Epithelial cell of proximal tubule (primary cell): ENCODE data around the gene ZNF814. TPM values are rescaled to one million over a fixed set of nuclear protein-coding genes. Genes with fewer than 3 reads are reported as not detected.
A peak's percentile ranks its signal among the peaks of the same experiment; 100 is the strongest.
"Not testable (repeated sequence)": the region's sequence is repeated elsewhere in the genome, so short reads cannot be mapped to it uniquely, and the experiment has no call there.

Source experiments
- DNase-seq: peaks from one replicate; pipeline ENCODE4 v3.0.0-alpha.2; 2011; ENCODE audit warnings: low read depth
- H3K4me3 ChIP-seq: 2 replicates; pipeline ENCODE4 v1.5.1; 2011; ENCODE audit warnings: low read depth, mild to moderate bottlenecking, low read length
- total RNA-seq: library from RNA; depleted of rRNA; stranded (reverse); fragments of >200 nt; gene quantifications from 2 replicates; pipeline ENCODE4 v1.2.3, GENCODE V29; 2015
- TF ChIP-seq, protein P1 (sequence below): conservative IDR thresholded peaks from 2 replicates; pipeline ENCODE4 v1.5.1; 2012; ENCODE audit warnings: low read depth, mild to moderate bottlenecking, low read length

The ZNF814 gene
- total RNA-seq, 1 donor from 2014 or later, result 16.9 TPM

GRCh38 chr19:57850553-57851017 lies 38.3 kb downstream of the ZNF814 start:
- peak; percentile 70 for DNase-seq
- TF ChIP-seq, protein P1, sequence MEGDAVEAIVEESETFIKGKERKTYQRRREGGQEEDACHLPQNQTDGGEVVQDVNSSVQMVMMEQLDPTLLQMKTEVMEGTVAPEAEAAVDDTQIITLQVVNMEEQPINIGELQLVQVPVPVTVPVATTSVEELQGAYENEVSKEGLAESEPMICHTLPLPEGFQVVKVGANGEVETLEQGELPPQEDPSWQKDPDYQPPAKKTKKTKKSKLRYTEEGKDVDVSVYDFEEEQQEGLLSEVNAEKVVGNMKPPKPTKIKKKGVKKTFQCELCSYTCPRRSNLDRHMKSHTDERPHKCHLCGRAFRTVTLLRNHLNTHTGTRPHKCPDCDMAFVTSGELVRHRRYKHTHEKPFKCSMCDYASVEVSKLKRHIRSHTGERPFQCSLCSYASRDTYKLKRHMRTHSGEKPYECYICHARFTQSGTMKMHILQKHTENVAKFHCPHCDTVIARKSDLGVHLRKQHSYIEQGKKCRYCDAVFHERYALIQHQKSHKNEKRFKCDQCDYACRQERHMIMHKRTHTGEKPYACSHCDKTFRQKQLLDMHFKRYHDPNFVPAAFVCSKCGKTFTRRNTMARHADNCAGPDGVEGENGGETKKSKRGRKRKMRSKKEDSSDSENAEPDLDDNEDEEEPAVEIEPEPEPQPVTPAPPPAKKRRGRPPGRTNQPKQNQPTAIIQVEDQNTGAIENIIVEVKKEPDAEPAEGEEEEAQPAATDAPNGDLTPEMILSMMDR, result no peak
- peak overlapping the region; percentile 92 for H3K4me3 ChIP-seq

DNA sequence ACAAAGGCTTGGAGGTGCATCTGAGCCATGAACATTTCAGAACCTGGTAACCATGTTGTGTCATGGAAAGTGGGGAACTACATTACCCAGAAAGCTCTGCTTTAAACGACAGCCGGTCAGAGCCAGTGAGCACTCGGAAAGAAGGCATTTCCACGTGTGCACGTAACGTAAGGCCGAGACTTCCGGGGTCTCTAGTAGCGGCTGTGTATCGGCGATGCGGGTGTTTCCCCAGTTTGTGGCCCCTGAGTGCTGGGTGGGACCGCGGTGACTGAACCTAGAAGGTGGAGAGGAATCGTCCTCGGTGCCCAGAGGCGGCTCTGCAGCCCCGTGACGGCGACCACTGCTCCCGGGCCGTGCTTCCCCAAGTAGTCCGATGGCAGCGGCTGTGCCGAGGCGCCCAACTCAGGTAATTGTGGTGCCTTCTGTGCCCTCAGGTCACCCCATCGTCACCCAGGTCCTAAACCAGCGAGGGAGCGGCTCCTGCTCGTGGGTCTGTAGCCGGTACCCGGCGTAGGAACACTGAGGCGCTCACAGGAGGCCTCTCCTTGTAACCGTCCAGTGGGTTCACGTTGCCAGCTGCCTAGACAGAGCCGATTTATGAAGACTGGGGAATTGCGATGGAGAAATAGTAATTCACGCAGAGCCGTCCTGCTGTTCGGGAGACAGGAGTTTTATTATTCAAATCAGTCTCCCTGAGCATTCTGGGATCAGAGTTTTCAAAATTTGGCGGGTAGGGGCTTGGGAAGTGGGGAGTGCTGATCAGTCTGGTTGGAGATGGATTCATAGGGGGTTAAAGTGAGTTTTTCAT lies 39.0 kb downstream of the ZNF814 start, which contains the start of gene ZNF587:
Gene ZNF587 (plus strand): TSS at position 194 of the 808 bp plus-strand sequence. CDS start 180 bp downstream, at position 374.
- peak; percentile 43 for DNase-seq
- peak within 1 kb of the TSS; percentile 92 for H3K4me3 ChIP-seq

DNA sequence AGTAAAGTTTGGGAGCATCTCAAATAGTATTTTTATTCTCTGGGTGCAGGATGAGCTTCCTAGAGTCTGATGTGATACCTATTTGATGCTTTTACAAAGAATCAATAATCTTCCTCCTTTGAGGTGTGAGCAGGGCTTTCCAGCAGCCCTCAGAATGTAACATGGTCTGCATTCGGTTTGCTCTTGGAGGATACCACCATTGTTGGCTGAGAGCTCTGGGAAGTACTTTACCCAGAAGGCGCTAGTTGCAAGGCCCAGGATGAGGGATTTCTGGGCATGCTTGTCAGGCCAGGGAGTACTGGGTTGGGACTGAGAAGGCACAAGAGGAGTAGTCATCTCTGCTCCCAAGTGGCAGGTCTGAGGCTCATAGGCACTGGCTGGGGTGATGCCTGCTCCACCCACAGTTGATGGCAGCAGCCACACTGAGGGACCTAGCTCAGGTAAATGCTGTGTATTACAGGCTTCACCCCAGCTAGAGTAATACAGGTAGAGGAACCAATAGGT lies 39.6 kb downstream of the ZNF814 start:
- DNase-seq, result not testable (repeated sequence)
- peak overlapping the region; percentile 92 for H3K4me3 ChIP-seq

DNA sequence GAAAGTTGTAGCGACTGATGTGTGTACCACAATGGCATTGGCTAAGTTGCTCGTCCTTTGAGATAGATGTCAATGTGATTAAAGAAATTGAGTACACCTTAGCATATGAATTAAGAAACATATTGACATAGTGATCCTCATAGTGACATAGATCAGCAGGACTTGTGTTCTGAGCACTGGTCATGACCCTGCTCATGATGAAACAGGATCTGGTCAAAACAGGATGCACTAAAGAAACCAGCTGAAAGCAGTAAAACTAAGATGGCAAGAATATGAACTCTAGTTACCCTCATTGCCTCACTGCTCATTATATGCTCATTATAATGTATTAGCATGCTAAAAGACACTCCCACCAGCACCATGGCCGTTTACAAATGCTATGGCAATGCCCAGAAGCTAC lies 41.7 kb downstream of the ZNF814 start:
- not testable (repeated sequence) for DNase-seq, H3K4me3 ChIP-seq

- no peak for DNase-seq
- TF ChIP-seq, protein P1, result no peak
- no peak overlapping the region for H3K4me3 ChIP-seq
Observed at GRCh38 chr19:57841122-57841763, 47.6 kb downstream of the ZNF814 start.

DNA sequence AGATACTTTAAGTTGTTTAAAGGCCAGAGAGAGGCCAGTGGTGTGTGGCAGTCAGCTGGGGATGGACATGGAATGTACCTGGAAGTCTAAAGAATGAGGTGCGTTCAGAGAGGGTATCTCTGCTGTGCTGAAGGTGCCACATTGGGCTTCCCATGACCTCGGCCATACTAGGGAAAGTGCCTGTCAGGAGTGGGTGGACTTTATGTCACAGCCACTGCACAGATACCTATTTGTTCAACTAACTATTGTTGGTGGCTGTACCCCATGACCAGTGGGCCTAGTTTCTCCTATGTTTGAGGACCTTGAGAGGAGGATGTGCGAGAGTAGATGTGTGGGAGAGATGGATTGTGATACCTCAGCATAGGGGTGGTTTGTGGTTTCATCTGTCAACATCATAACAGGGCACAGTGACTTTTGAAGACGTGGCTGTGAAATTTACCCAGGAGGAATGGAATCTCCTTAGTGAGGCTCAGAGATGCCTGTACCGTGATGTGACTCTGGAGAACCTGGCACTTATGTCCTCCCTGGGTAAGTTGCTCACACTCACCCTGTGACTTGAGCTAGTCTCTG lies 50.1 kb downstream of the ZNF814 start:
- DNase-seq, H3K4me3 ChIP-seq: not testable (repeated sequence)

GRCh38 chr19:57836991-57837390 lies 51.8 kb downstream of the ZNF814 start:
- DNase-seq, H3K4me3 ChIP-seq: not testable (repeated sequence)

DNA sequence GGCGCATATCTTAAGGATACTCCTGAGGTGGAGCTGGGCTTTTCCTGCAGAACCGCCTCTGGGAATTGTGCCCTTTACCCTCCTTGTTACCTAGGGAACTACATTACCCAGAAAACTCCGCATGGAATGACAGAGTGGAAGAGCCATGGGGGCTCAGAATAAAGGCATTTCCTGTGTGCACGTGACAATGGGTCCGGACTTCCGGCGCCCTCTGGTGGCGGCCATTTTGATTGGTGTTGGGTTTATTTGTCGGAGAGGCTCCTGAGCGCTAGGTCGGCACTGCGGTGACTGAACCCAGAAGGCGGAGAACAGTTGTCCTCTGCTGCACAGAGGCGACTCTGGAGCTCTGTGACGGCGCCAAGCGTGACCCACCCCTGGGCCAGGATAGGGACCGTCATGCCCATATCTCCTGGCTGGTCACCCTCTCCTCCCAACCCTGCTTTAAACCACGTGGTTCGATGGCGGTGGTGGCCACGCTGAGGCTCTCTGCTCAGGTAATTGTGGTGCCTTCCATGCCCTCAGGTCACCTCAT lies 58.7 kb downstream of the ZNF814 start, which contains the start of gene ZNF587B:
Gene ZNF587B (plus strand): TSS at position 229 of the 532 bp plus-strand sequence. CDS start 230 bp downstream, at position 459.
- H3K4me3 ChIP-seq, result peak within 1 kb of the TSS; percentile 68
- no peak for DNase-seq
- TF ChIP-seq, protein P1, result peak; percentile 49

GRCh38 chr19:57829316-57829715 lies 59.5 kb downstream of the ZNF814 start:
- TF ChIP-seq, protein P1, result no peak
- no peak for DNase-seq
- no peak overlapping the region for H3K4me3 ChIP-seq
